Effector memory CD8-positive, alpha-beta T cell (primary cell): ENCODE data around the gene KIRREL3.

Experiments
- ATAC-seq: fragments of 150-1000 bp; cut with Tn5 transposase; replicated peaks from 2 replicates; pipeline ENCODE4 v1.10.0; 2021; ENCODE audit warnings: mild to moderate bottlenecking, moderate library complexity
- DNase-seq, 3 experiments: peaks; one replicate each; pipeline ENCODE4 v3.0.0; 2021
- H3K27ac Mint-ChIP-seq, 2 donors: one replicate each; pipeline ENCODE4 v1.8.0; 2022; ENCODE audit warnings: mild to moderate bottlenecking in 2 of 2, mixed read lengths in 2 of 2, moderate library complexity in 2 of 2
- H3K27me3 Mint-ChIP-seq, 2 donors: one replicate each; pipeline ENCODE4 v1.8.0; 2022; ENCODE audit warnings: mixed read lengths in 2 of 2
- H3K36me3 Mint-ChIP-seq: one replicate; pipeline ENCODE4 v1.8.0; 2022; ENCODE audit warnings: mild to moderate bottlenecking, moderate library complexity, mixed read lengths; ENCODE audit not compliant: insufficient read depth
- H3K4me1 Mint-ChIP-seq, 2 donors: one replicate each; pipeline ENCODE4 v1.8.0; 2022; ENCODE audit warnings: low read depth in 2 of 2, mixed read lengths in 2 of 2
- H3K4me3 Mint-ChIP-seq, 2 donors: one replicate each; pipeline ENCODE4 v1.8.0; 2022; ENCODE audit warnings: mild to moderate bottlenecking in 2 of 2, mixed read lengths in 2 of 2, moderate library complexity in 2 of 2
- H3K9me3 Mint-ChIP-seq, 2 donors: one replicate each; pipeline ENCODE4 v1.8.0; 2022; ENCODE audit warnings: mixed read lengths in 2 of 2

The KIRREL3 gene

GRCh38 chr11:126861796-126862459 lies 138.6 kb downstream of the KIRREL3 start:
- H3K9me3 Mint-ChIP-seq = peaks cover 0 to 6% of the 10 kb centered on the region in 2 donors
- ATAC-seq (no peak), DNase-seq (no peak)
- peaks cover 0 to 8% of the 10 kb centered on the region in 2 donors for H3K4me1 Mint-ChIP-seq
- H3K27me3 Mint-ChIP-seq = peaks cover 5 to 6% of the 10 kb centered on the region in 2 donors
- no peak overlapping the region for H3K27ac Mint-ChIP-seq
- H3K36me3 Mint-ChIP-seq = no peaks in the 10 kb centered on the region
- no peak overlapping the region for H3K4me3 Mint-ChIP-seq

DNA sequence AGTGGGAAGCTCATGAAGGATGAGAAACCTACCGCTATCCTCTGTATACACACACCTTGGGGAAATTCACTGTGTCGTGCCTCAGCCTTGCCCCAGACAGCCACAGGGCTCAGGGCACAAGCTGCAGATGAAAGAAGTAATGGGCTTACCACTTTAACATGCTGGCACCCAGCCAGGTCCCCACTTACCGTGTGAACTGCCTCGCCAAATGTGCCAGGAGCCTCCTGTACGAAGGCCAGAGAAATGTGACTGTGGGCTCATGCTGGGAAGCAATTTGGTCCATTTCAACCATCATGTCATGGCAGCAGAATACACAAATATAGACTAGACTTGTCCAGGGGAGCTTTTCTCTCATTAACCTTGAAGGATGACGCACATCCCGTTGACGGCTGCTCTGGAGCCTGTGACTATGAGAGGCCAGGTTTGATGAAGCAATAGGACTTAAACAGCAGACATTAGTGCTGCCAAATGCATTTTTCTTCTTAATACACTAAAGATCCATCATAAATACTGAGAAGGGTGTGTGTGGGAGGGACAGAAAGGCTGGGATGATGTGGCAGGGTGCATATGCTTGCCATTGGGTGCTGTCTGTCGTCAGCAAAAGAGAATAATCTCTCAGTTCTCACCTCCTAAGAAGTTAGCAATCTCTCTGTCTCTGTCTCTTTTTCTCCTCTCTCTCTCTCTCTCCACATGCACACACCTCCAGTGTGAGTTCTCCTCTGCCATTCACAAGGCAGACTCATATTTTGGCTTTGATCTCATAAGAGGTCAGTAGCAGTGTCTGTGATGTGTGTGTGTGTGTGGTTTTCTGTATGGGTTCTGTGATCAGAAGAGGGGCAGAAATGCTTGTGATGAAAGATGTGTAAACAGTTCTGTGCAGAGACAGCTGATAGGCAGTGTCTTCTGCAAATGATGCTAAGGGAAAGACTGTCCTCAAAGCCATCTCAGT lies 142.4 kb downstream of the KIRREL3 start:
- H3K4me1 Mint-ChIP-seq = peaks cover 0 to 4% of the 10 kb centered on the region in 2 donors
- peaks cover 0 to 2% of the 10 kb centered on the region in 2 donors for H3K9me3 Mint-ChIP-seq
- no peak for ATAC-seq
- no peak overlapping the region for H3K27ac Mint-ChIP-seq
- no peaks in the 10 kb centered on the region for H3K36me3 Mint-ChIP-seq
- H3K27me3 Mint-ChIP-seq = peaks cover 0 to 5% of the 10 kb centered on the region in 2 donors
- DNase-seq = no peak
- H3K4me3 Mint-ChIP-seq = no peak overlapping the region

- Mint-ChIP-seq H3K9me3 (peaks cover 0 to 1% of the 10 kb centered on the region in 2 donors), H3K4me1 (no peaks in the 10 kb centered on the region), H3K36me3 (no peaks in the 10 kb centered on the region), H3K27me3 (peaks cover 0 to 5% of the 10 kb centered on the region in 2 donors), H3K27ac (no peak overlapping the region), H3K4me3 (no peak overlapping the region)
- DNase-seq (no peak), ATAC-seq (no peak)
Measured at GRCh38 chr11:126855536-126855935, 145.0 kb downstream of the KIRREL3 start.

DNA sequence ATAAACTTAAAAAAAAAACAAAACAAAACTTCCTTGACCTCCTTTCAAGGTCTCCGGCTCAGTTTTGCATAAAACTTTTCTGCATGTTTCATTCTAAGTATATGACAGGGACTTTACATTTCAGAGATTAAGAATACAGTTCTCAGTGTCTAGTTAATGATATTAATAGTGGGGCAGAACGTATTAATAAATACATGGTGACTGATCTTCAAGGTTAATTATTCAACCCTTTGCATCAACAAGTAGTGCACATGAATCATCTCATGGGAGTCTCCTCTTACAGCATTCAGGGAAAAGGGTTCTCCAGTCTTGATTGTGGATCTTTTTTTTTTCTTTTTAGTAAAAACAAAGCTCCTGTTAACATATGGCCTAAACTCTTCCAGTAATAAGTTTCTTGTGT lies 146.8 kb downstream of the KIRREL3 start:
- Mint-ChIP-seq H3K4me1 (no peaks in the 10 kb centered on the region), H3K27ac (no peak overlapping the region), H3K36me3 (no peaks in the 10 kb centered on the region), H3K27me3 (peaks cover 0 to 5% of the 10 kb centered on the region in 2 donors), H3K9me3 (peaks cover 0 to 1% of the 10 kb centered on the region in 2 donors), H3K4me3 (no peak overlapping the region)
- no peak for ATAC-seq
- DNase-seq = no peak

GRCh38 chr11:126844789-126845188 lies 155.8 kb downstream of the KIRREL3 start:
- Mint-ChIP-seq H3K4me1 (no peaks in the 10 kb centered on the region), H3K27me3 (peaks cover 5 to 8% of the 10 kb centered on the region in 2 donors)
- no peak for ATAC-seq

DNA sequence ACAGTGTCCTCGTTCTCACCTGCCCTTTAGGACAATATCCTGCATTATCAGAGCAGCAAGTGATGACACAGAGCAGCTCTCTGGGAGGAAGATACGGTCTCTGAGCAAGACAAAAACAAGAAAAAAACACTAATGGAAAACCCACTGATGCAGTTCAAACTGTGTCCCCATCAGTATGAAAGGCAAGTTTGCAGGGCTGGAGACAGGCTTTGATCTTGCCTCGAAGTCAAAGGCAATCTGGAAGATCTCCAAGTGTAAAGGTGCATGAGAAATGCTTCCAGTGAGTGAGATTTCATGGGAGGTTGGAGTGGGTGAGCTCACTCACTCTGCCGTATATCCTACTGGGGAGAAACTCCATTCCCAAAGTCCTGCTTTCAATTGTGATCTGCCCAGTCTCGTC lies 157.5 kb downstream of the KIRREL3 start:
- Mint-ChIP-seq H3K36me3 (no peaks in the 10 kb centered on the region), H3K4me1 (no peaks in the 10 kb centered on the region), H3K4me3 (no peak overlapping the region), H3K27ac (no peak overlapping the region), H3K27me3 (peaks cover 0 to 8% of the 10 kb centered on the region in 2 donors), H3K9me3 (peaks cover 0 to 1% of the 10 kb centered on the region in 2 donors)
- DNase-seq (no peak), ATAC-seq (no peak)

More at GRCh38 chr11:126844789-126845188, 155.8 kb downstream of the KIRREL3 start:
- H3K9me3 Mint-ChIP-seq = peaks cover 0 to 3% of the 10 kb centered on the region in 2 donors
- DNase-seq = no peak
- H3K36me3 Mint-ChIP-seq = no peaks in the 10 kb centered on the region
- H3K27ac Mint-ChIP-seq = no peak overlapping the region
- H3K4me3 Mint-ChIP-seq = no peak overlapping the region

DNA sequence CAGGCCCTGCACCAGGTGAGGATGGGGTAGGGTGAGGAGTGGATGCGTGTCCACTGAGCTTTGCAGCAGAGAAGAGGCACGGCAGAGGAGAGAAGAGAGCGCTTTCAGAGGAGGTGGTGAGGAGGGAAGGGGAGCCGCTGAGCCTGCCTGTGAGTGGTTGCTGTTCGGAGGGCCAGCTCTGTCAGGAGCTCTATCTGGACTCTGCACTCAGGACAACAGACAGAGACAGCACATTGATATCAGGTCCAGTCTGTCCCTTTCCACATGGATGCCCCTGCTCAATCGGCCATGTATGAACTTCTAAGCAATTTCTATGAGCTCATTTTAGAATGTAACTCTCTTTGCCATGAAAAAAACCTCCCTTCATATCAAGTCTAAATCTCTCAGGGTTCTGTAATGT lies 158.6 kb downstream of the KIRREL3 start:
- H3K27me3 Mint-ChIP-seq = peaks cover 7 to 8% of the 10 kb centered on the region in 2 donors
- H3K9me3 Mint-ChIP-seq = peaks cover 0 to 1% of the 10 kb centered on the region in 2 donors
- H3K4me1 Mint-ChIP-seq = no peaks in the 10 kb centered on the region
- H3K4me3 Mint-ChIP-seq = no peak overlapping the region
- no peak overlapping the region for H3K27ac Mint-ChIP-seq
- no peaks in the 10 kb centered on the region for H3K36me3 Mint-ChIP-seq
- no peak for ATAC-seq
- DNase-seq = no peak

GRCh38 chr11:126840975-126841374 lies 159.6 kb downstream of the KIRREL3 start:
- Mint-ChIP-seq H3K27me3 (peaks cover 7 to 8% of the 10 kb centered on the region in 2 donors), H3K4me1 (no peaks in the 10 kb centered on the region), H3K27ac (no peak overlapping the region), H3K36me3 (no peaks in the 10 kb centered on the region), H3K4me3 (no peak overlapping the region), H3K9me3 (peaks cover 0 to 1% of the 10 kb centered on the region in 2 donors)
- ATAC-seq = no peak
- DNase-seq = no peak

- ATAC-seq (no peak), DNase-seq (no peak)
- Mint-ChIP-seq H3K36me3 (no peaks in the 10 kb centered on the region), H3K27ac (no peak overlapping the region), H3K4me3 (no peak overlapping the region), H3K9me3 (peaks cover 0 to 1% of the 10 kb centered on the region in 2 donors), H3K4me1 (no peaks in the 10 kb centered on the region), H3K27me3 (peaks cover 7 to 8% of the 10 kb centered on the region in 2 donors)
Measured at GRCh38 chr11:126840201-126840886, 160.2 kb downstream of the KIRREL3 start.

GRCh38 chr11:126839496-126839895 lies 161.1 kb downstream of the KIRREL3 start:
- ATAC-seq (no peak), DNase-seq (no peak)
- Mint-ChIP-seq H3K4me3 (no peak overlapping the region), H3K36me3 (no peaks in the 10 kb centered on the region), H3K27me3 (peaks cover 0 to 7% of the 10 kb centered on the region in 2 donors), H3K27ac (no peak overlapping the region), H3K4me1 (no peaks in the 10 kb centered on the region), H3K9me3 (peaks cover 0 to 1% of the 10 kb centered on the region in 2 donors)

DNA sequence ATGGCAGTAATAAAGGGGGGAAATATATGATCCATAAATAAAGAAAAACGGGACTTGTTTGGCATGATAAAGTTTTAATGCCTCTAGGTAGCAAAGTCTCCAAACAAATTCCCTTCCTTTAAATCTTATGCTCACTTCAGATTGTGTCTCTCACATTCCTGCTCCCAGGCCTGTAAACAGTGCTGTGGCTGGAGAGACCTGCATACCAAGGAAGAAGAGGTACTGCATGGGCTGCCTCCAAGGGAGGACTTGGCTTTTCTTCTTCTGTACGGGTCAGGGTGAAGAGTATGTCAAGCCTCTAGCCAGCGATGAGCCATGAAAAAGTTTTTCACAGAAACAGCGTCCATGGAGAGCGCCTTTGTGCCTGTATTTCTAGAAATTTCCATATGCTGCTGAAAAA lies 161.8 kb downstream of the KIRREL3 start:
- Mint-ChIP-seq H3K9me3 (peaks cover 0 to 1% of the 10 kb centered on the region in 2 donors), H3K4me3 (no peak overlapping the region), H3K4me1 (no peaks in the 10 kb centered on the region), H3K27me3 (peaks cover 0 to 7% of the 10 kb centered on the region in 2 donors), H3K36me3 (no peaks in the 10 kb centered on the region), H3K27ac (no peak overlapping the region)
- no peak for DNase-seq
- no peak for ATAC-seq

- Mint-ChIP-seq H3K27me3 (peaks cover 0 to 7% of the 10 kb centered on the region in 2 donors), H3K36me3 (no peaks in the 10 kb centered on the region), H3K4me1 (no peaks in the 10 kb centered on the region), H3K27ac (no peak overlapping the region), H3K4me3 (no peak overlapping the region), H3K9me3 (peaks cover 0 to 1% of the 10 kb centered on the region in 2 donors)
- ATAC-seq (no peak), DNase-seq (no peak)
Measured at GRCh38 chr11:126837581-126837980, 163.0 kb downstream of the KIRREL3 start.

GRCh38 chr11:126834573-126834972 lies 166.0 kb downstream of the KIRREL3 start:
- ATAC-seq = no peak
- DNase-seq = no peak

More at GRCh38 chr11:126834573-126834972, 166.0 kb downstream of the KIRREL3 start:
- Mint-ChIP-seq H3K4me3 (no peak overlapping the region), H3K4me1 (no peaks in the 10 kb centered on the region), H3K27me3 (peaks cover 0 to 7% of the 10 kb centered on the region in 2 donors), H3K27ac (no peak overlapping the region), H3K9me3 (no peaks in the 10 kb centered on the region), H3K36me3 (no peaks in the 10 kb centered on the region)
